Neural cell (in vitro differentiated cells): ENCODE results near the gene FSTL3.

ENCODE experiments used
- CTCF ChIP-seq: fragments of 450-650 bp; IDR thresholded peaks from 2 replicates; pipeline ENCODE4 v1.5.1; 2014; ENCODE audit warnings: antibody characterized with exemption, mild to moderate bottlenecking, moderate library complexity; ENCODE audit not compliant: poor library complexity, severe bottlenecking
- EP300 ChIP-seq: fragments of 450-650 bp; conservative IDR thresholded peaks from 2 replicates; pipeline ENCODE4 v1.6.1; 2014; ENCODE audit warnings: antibody characterized with exemption, mild to moderate bottlenecking, moderate library complexity; ENCODE audit not compliant: poor library complexity, severe bottlenecking
- EZH2 ChIP-seq: fragments of 200-600, 300-800 bp; shearing (Covaris generic), sonication (generic); IDR thresholded peaks from 2 replicates; pipeline ENCODE4 v1.6.1; 2014; ENCODE audit warnings: antibody characterized with exemption, low read length, borderline replicate concordance, mild to moderate bottlenecking; ENCODE audit not compliant: insufficient read depth, poor library complexity, severe bottlenecking
- POLR2AphosphoS5 ChIP-seq: IDR thresholded peaks from 2 replicates; pipeline ENCODE4 v1.6.1; 2012
- REST ChIP-seq: IDR thresholded peaks from 2 replicates; pipeline ENCODE4 v1.6.1; 2012; ENCODE audit warnings: borderline replicate concordance
- TAF1 ChIP-seq: IDR thresholded peaks from 2 replicates; pipeline ENCODE4 v1.6.1; 2012; ENCODE audit warnings: low read depth

GRCh38 chr19:663682-664117 lies 12.5 kb upstream of the FSTL3 start:
- no peak for TF ChIP-seq EP300
- TF ChIP-seq CTCF = no peak
- no peak for TF ChIP-seq REST
- no peak for TF ChIP-seq TAF1
- no peak for TF ChIP-seq POLR2AphosphoS5
- TF ChIP-seq EZH2 = no peak
